ENCODE measurements around the gene DGUOK.

DNA sequence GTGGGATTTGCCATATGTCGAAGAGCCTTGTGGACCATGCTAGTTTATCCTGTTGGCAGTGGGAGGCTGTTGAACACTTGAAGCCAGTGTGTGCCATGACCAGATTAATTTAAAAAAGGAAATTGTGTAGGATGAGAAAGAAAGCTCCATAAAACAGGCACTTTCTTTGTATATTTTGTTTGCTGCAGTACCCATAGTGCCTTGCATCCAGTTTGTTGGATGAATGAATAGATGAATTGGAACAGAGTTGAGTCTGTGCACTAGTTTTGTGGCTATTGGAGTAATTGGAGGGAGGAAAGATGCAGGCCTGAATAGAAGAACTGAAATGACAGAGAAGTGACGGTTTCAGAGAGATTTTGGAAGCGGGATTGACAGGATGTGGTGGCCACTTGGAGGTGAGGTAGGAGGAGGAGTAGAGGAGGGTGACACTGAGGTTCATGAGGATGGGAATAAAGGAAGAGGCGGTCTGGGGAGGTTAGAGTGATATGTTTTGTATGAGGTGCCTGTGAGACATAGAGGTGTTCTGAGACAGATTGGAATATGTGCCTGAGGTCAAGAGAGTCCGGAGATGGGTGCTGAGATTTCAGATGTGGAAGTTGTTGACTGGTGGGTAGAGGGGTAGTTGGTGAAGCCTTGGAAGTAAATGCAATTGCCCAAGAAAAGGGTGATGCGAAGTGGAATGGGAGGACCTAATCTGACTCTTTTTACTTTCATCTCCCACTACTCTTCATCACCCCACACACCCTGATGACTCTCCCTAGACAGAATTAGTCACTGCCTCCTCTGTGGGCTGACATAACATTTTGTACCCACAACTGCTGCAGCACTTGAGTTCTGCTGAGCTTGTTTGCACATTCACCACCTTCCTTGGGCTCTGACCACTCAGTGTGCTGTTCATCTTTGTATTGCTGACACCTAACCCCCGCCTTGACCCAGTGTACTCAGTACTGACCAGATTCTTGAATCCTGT, 5.1 kb downstream of the DGUOK start:
- TF ChIP-seq POLR2A (IDR thresholded peaks at IDR 0.05; ENCODE audit: extremely low read depth, insufficient read length), result no peak
- TF ChIP-seq, protein P1, sequence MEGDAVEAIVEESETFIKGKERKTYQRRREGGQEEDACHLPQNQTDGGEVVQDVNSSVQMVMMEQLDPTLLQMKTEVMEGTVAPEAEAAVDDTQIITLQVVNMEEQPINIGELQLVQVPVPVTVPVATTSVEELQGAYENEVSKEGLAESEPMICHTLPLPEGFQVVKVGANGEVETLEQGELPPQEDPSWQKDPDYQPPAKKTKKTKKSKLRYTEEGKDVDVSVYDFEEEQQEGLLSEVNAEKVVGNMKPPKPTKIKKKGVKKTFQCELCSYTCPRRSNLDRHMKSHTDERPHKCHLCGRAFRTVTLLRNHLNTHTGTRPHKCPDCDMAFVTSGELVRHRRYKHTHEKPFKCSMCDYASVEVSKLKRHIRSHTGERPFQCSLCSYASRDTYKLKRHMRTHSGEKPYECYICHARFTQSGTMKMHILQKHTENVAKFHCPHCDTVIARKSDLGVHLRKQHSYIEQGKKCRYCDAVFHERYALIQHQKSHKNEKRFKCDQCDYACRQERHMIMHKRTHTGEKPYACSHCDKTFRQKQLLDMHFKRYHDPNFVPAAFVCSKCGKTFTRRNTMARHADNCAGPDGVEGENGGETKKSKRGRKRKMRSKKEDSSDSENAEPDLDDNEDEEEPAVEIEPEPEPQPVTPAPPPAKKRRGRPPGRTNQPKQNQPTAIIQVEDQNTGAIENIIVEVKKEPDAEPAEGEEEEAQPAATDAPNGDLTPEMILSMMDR (IDR thresholded peaks at IDR 0.05; ENCODE audit: low read depth, low read length), result no peak

Measured in NB4 (cell line).